ENCODE results near the gene KIAA1328. TPM values are rescaled to one million over a fixed set of nuclear protein-coding genes. Genes with fewer than 3 reads are reported as not detected.

Gene KIAA1328
- total and polyA plus RNA-seq, 2 donors (not counting 3 experiments of a cell fraction or from before 2014, with no cell fraction given): 2.7 to 6.5 TPM

DNA sequence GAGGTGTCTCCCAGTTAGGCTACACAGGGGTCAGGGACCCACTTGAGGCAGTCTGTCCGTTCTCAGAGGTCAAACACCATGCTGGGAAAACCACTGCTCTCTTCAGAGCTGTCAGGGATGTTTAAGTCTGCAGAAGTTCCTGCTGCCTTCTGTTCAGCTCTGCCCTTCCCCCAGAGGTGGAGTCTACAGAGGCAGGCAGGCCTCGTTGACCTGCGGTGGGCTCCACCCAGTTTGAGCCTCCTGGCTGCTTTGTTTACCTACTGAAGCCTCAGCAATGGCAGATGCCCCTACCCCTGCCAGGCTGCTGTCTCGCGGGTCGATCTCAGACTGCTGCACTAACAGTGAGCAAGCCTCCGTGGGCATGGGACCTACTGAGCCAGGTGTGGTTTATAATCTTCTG lies 390.3 kb downstream of the KIAA1328 start:
- H3K4me2 ChIP-seq (ENCODE audit: insufficient read depth, low read length): no peak overlapping the region
- TF ChIP-seq POLR2A (IDR thresholded peaks at IDR 0.05; ENCODE audit: low read depth, low read length): no peak
- TF ChIP-seq GATA2 (IDR thresholded peaks at IDR 0.05; ENCODE audit: insufficient read depth, insufficient read length, low read depth, low read length): no peak
- TF ChIP-seq, protein P1, sequence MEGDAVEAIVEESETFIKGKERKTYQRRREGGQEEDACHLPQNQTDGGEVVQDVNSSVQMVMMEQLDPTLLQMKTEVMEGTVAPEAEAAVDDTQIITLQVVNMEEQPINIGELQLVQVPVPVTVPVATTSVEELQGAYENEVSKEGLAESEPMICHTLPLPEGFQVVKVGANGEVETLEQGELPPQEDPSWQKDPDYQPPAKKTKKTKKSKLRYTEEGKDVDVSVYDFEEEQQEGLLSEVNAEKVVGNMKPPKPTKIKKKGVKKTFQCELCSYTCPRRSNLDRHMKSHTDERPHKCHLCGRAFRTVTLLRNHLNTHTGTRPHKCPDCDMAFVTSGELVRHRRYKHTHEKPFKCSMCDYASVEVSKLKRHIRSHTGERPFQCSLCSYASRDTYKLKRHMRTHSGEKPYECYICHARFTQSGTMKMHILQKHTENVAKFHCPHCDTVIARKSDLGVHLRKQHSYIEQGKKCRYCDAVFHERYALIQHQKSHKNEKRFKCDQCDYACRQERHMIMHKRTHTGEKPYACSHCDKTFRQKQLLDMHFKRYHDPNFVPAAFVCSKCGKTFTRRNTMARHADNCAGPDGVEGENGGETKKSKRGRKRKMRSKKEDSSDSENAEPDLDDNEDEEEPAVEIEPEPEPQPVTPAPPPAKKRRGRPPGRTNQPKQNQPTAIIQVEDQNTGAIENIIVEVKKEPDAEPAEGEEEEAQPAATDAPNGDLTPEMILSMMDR (IDR thresholded peaks at IDR 0.05; ENCODE audit: extremely low read depth in 1 of 2, insufficient read depth in 1 of 2, low read depth in 1 of 2, low read length in 2 of 2): no peak
- no peak for TF ChIP-seq POLR2AphosphoS5 (IDR thresholded peaks at IDR 0.05; ENCODE audit: insufficient read depth, low read depth, low read length)
- TF ChIP-seq, protein P2, sequence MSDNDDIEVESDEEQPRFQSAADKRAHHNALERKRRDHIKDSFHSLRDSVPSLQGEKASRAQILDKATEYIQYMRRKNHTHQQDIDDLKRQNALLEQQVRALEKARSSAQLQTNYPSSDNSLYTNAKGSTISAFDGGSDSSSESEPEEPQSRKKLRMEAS (IDR thresholded peaks at IDR 0.05; ENCODE audit: insufficient read depth, insufficient read length): no peak
- TF ChIP-seq MYC (IDR thresholded peaks at IDR 0.05; ENCODE audit: low read depth, low read length): no peak
- no peak for TF ChIP-seq EZH2 (IDR thresholded peaks at IDR 0.05; ENCODE audit: borderline replicate concordance, low read depth, low read length, severe bottlenecking)
- TF ChIP-seq FOS (IDR thresholded peaks at IDR 0.05; ENCODE audit: borderline replicate concordance, insufficient read depth, low read length): no peak
- TF ChIP-seq JUN (IDR thresholded peaks at IDR 0.05; ENCODE audit: borderline replicate concordance, insufficient read depth, insufficient read length, low read depth): no peak
- no peaks in the 10 kb centered on the region for H3K36me3 ChIP-seq (ENCODE audit: control insufficient read depth in 2 of 2, extremely low read depth in 1 of 2, insufficient read depth in 2 of 2, low read length in 2 of 2)
- no peak overlapping the region for H3K4me3 ChIP-seq (replicated peaks in 1 of 3; ENCODE audit: insufficient read depth in 1 of 3, low read depth in 1 of 3, low read length in 3 of 3)
- no peaks in the 10 kb centered on the region for H3K4me1 ChIP-seq (ENCODE audit: control insufficient read depth, extremely low read depth, insufficient read depth, low read length)
- no peak overlapping the region for H2AFZ ChIP-seq (ENCODE audit: low read depth, low read length)
- no peaks in the 10 kb centered on the region for H3K79me2 ChIP-seq (ENCODE audit: control insufficient read depth, insufficient read depth, low read length)
- DNase-seq (ENCODE audit: low read depth, low spot score) (no peak), FAIRE-seq (no peak)
- dilution Hi-C loops (cut with MboI; ENCODE audit: extremely low pct_ligation_motif_present, low sequenced_read_pairs) (no loop called here), intact Hi-C loops (cut with micrococcal nuclease) (no loop called here)
- no peaks in the 10 kb centered on the region for H3K9me1 ChIP-seq (replicated peaks; ENCODE audit: control insufficient read depth, extremely low read depth, insufficient read depth, low read length)
- H3K9ac ChIP-seq (replicated peaks; ENCODE audit: extremely low read depth, insufficient read depth, low read length): no peak overlapping the region
- no peaks in the 10 kb centered on the region for H3K27me3 ChIP-seq (ENCODE audit: control insufficient read depth in 2 of 2, insufficient read depth in 2 of 2, low read length in 2 of 2)
- no peaks in the 10 kb centered on the region for H4K20me1 ChIP-seq (replicated peaks; ENCODE audit: control insufficient read depth, extremely low read depth, insufficient read depth, low read length)
- BruUV-seq (replicated peaks): no TSS peak
- no peak overlapping the region for H3K27ac ChIP-seq (ENCODE audit: insufficient read depth, low read depth, low read length)
- POLR2A ChIA-PET: no interaction called here
- CTCF ChIA-PET: no interaction called here
- H3K9me3 ChIP-seq (replicated peaks; ENCODE audit: control insufficient read depth, insufficient read depth, low read length): no peaks in the 10 kb centered on the region
